NCI-H187 treated with DMSO at 0.1 percent for 48 hours (cell line): ENCODE results near the gene MYO15B.
A peak's percentile ranks its signal among the peaks of the same experiment; 100 is the strongest.

Source experiments
- DNase-seq: peaks from one replicate; lab custom pipeline; 2025; lab: John Stamatoyannopoulos, UW

Gene MYO15B

DNA sequence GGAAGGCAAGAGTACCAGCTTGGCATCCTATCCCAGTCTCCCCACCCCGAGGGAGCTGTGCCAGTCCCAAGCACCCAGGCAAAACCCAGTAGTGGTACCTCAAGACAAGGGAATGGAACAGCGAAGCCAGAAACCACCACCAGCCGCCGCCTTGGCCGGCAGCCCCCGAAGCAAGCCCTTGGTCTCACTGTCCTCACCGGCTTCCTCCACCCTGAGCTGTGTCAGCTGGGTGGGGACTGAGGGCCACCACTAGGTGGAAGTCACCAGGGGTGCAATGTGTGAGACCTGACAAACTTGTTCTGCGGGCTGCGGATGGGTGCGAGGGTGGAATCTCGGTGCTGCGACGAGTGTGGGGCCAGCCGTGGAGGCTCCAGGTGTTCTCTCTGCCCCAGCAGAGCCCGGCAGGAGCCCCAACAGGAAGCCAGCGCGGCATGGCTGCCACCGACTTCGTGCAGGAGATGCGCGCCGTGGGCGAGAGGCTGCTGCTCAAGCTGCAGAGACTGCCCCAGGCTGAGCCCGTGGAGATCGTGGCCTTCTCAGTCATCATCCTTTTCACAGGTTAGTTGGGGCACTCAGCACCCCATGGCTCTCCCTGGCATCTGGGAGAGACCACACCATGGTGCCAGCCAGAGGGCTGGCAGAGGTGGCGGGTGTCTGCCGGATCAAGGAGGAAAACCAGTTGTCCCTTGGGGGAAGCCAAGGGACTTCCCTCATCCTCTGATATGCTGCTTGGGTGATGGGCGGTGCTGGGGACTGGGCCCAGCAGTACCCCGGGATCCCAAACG lies 52.4 kb downstream of the MYO15B start:
- no peak for DNase-seq

DNA sequence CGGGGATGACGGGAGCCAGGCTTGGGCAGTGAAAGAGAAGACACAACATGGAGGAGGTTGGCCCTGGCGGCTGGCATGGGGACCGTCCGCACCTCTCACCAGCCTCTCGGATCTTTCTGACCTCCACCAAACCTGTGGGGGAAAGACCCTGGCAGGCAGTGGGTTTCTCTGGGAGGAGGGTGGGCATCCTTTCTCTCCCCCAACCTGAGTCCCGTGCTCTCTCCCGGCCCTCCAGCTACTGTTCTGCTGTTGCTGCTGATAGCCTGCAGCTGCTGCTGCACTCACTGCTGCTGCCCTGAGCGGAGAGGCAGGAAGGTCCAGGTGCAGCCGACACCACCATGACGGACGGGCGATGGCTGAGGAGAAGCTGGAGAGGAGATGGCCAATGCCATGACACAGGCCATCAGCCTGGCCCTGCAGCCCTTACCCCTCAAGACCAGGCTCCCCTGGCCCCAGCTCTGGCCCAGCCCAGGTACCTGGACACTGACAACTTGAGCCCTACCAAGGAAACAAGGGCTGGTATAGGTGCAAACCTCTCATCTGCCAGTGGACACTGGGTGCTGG lies 53.0 kb downstream of the MYO15B start:
- no peak for DNase-seq

DNA sequence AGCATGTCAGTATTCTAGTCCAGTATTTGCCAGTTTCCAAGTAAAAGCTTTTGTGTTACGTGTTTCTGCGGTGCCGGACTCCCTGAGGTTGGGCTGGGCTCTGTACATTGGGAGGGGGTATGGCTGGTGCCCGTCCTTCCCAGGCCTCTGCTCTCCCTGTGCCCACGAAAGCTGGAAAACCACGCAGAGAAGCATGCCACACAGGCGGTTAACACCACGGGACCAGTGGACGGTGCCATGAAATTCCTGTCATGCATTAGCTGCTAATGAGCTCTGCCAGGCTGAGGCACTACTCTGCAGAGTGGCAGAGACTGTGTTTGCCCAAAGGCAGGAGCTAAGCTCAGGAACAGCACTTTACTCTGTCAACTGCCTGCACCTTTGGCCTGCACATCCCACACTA lies 53.7 kb downstream of the MYO15B start:
- no peak for DNase-seq

DNA sequence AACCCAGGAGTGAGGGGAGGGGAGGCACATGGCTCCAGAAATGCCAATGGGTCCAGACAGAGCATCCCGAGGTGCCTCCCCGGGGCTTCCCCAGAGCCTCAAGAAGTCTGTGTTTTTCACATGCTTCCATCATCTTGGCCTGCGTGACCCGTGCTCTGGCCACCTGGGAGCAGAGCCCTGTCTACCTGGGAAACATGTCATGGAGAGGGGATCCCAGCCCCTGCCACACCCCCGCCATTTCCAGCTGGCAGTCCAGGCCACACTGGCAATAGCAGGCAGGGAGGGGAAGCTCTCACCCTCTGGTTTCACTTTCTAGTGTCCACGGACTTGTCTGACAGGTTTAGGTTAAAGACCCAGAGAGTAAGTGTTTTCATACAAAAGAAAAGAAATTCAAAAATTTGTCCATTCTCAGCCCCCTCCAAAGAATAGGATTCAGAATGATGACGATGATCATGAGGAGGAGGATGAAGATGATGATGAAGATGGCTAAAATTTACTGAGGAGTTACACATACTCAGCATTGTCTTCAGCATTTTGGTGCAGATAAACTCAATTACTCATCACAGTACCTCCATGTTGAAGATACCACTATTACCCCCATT lies 54.7 kb downstream of the MYO15B start:
- no peak for DNase-seq

DNA sequence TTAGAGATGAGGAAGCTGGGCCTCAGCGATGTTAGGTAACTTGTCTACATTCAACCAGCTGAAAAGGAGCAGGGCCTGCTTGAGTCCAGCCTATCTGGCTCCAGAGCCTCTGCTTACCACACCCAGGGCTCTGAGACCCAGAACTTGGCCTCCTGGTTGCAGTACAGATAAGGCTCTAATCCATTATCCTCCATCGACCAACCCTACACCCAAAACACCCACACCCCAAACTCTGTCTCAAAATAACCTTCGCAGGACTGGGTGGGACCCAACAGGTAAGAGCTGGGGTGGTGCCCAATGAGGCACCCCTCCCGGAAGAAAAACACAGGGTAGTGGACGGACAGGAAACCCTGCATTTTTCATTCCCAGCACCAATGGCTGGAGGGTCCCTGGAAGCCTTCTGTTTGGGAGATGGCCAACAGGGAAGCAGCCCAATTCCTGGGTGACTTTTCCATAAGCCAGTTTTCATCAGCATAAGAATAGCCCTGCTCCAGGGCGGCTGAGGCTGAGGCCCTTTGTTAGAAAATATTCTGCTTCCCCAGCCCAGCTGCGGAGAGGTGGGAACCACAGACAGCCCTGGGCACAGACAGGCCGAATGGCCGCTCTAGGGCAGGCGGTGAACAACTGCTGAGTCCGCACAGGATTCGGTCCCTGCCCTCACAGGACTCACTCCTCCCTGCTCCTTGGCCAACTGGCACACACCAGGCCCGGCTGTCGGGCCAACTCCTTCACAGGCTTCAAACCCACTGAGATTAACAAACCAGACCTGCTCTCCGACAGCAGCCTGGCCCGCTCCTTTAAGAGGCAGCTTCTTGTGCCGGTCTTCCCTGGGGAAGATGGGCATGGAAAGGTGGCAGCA lies 55.4 kb downstream of the MYO15B start:
- no peak for DNase-seq

DNA sequence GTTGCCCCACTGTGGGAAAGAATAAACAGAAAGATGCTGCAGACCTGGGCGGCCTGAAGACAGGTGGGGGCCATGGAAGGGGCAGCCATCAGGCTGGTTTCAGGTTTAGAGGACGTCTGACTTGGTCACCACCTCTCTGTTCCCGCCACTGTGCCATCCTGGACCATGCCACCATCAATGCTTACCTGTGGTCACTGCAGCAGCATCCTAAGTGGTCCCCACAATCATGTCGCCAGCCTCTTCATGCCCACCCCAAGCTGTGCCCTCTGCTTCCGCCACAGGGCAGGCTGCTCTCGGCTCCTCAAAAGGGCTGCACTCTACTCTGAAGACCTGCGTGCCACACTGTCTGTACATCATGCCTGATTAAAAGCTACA lies 56.0 kb downstream of the MYO15B start:
- no peak for DNase-seq

DNA sequence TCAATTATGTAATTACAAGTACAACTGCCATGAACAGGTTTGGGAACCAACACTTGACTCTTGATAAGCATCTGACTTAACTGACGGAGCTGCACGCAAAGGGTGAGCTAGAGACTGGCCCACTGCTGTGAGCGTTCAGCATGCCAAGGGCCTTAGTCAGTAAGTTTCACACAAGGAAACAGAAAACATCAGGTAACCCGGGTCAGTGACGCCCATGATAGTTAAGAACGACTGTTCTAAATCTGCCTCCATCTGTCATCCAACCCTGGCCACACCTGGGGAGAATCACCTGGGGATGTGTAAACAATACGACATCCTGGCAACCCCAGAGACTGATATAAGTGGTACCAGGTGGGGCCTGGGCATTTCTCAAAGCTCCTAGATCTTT lies 57.9 kb downstream of the MYO15B start:
- peak; percentile 63 for DNase-seq

DNA sequence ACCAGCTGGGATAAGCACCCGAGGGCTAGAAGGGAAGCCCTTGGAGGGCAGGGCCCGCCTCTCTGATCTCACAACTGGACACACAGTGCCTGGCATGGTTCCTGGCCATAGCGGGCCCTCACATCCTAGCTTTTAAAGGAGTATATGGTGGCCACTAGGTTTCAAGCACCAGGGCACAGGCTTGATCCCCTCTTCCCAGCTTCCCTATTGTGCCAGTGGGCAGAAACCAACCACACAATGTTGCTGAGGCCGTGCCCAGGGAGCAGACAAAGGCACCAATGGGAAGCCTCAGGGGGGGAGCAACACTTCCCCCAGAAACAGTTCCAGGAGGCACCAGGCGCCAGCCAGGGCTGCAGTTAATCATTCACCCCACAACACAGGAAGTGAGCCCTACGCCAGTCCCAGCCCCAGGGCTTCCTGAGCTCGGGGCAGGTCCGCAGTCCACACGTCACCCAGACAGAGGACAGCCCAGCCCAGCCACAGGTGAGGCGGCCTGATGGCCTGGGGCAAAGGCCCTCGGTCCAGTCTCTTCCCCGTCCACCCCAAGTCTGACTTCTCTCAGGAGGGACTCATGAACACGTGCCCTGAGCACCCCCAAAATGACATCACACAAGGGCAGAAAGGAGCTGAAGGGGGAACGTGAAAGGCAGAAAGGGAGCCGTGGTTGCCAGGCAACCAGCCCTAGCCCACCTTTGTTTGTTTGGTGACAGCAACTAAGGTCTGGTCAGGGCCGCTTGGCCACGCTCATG lies 58.5 kb downstream of the MYO15B start:
- DNase-seq, result no peak

DNA sequence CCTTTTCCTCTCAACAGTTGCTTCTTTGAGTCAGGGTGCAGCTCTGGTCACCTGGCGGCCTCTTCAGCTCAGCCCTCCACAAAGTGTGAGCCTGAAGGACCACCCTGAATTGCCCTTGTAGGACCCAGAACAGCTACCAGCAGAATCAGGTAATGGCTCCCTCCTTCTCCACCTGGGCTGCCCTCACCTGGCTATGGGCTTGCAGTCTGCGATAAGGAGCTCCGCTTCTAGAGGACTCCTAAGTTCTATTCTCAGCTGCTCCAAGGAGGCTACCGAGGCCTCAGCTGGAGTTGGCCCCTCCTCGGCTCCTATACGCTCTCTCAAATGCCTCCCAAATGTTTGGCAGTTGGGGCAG lies 59.0 kb downstream of the MYO15B start:
- no peak for DNase-seq

DNA sequence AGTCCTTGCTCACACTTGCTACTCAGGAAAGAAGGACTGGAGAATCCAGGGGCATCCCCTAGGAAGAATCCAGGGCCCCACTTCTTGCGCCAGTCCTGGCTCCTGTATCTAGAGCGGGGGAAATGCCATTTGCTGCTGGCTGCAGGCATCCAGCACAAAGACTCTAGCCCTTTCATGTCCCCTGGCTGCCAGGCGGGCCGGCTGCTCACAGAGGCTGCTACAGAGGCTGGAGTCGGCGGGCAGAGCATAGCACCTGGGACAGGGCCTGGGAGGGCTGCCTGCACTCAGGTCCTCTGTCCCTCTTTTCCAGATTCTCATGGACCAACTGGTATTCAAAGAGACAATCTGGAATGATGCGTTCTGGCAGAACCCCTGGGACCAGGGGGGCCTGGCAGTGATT lies 59.5 kb downstream of the MYO15B start:
- DNase-seq, result no peak

DNA sequence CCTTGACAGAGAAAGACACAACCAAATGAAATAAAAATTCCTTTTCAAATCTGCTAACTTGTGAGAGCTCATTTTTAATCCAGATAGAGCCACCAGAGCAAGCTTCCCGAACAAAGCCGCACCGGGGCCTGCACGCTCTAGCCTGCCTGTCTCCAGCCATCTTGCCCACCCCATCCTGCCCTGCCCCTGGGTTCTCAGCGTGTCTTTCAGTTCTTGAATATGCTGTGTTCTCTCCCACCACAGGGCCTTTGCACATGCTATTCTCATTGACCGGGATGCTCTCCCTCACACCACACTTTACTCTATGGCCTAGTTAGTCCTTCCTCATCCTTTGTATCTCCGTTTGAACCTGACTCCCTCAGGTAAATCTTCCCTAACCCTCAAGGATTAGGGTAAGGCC lies 60.3 kb downstream of the MYO15B start:
- no peak for DNase-seq

DNA sequence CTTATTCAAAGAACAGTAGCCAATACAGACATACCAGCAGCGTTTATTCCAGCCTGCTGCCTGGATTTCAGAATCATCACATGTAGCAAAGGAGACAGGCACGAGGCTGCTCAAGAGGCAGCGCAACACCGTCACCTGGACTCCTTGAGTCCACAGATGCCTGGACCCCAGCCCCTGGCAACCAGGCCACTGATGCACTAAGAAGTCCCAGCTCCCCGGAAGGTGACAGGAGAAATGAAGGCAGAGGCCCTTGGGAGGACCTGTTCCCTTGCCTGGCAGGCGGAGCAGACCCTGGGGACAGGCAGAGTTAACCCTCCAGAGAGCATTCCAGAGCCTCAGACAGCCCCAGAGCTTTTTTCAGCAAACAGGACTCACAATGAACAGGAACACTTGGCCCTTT lies 62.1 kb downstream of the MYO15B start:
- no peak for DNase-seq

DNA sequence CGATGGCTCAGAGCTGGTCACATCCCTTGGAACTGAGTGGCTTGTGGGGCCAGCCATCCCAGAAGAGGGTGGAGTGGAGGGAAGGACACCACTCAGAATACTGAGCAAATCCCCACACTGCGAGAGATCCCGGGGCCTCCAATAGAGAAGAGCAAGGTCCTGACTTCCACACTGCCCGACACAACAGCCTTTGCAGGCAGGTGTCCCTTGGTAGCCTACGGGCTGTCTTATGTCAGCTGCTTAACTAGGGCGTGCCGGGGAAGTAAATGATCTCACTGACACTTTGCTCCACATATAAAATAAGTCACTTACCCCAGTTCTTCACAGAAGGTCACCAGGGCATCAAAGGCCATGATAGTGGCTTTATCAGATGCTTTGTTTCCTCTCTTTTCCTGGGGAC lies 63.3 kb downstream of the MYO15B start:
- DNase-seq, result no peak

DNA sequence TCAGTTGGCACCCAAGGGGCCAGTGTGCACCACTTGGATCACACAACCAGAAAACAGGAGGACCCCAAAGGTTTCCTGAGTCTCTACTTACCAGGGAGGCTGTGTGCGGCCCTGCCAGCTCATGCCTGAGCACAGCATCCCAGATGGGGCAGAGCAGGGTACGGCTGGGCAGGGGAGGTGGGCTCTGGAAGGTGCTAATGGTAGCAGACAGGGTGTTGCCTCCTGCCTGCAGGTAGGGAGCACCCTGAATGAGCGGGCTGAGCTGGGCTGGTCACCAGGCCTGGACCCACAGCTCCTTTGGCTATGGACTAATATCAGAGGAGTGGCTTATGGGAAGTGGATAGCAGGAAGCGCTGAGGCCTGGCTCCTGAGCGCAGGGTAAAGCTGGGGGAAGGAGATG lies 64.7 kb downstream of the MYO15B start:
- DNase-seq, result no peak

DNA sequence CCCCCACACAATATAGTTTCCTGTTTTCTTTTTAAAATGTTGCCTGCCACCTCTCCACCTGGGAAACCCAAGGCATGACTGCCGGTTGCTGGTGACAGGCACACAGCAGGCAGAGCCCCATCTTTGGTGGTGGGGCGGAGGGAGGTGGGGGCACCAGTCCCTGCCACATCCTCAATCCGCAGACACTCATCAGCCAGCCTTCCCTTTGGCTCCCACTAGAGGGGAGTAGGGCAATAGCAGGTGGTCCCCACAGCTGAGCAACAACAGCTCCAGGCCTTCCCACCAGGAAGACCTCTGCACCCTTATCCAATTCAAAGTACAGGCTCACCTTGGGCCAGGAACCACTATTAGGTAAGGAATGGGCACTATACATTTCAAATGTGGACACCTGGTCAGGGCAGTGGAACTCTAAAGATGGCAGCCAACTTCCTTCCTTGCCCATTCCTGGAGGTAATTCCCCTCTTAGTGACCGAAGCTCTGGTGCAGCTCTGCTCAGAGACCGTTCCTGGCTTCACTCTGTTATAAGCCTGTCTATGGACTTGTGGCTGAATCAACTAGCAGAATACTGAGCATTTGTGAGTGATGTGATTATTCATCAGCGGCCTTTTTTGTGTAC lies 65.4 kb downstream of the MYO15B start:
- no peak for DNase-seq

DNA sequence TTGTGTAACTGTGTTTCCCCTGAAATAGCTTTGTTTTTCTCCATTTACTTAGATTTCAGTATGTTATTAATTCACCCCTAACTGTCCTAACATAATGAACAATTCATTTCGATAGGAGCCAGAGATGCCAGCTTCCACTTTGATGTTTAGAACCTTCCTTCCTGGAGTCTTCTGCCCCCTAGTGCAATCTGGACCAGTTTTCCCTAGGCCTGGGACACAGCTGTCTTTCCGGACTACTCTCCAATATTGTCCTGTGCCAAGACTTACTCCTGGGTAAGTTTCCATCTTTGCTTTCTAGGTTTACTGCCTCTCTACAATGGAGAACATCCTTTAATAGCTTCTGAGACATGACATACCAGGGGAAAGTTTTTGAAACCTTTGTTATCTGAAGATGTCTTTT lies 66.6 kb downstream of the MYO15B start:
- no peak for DNase-seq

DNA sequence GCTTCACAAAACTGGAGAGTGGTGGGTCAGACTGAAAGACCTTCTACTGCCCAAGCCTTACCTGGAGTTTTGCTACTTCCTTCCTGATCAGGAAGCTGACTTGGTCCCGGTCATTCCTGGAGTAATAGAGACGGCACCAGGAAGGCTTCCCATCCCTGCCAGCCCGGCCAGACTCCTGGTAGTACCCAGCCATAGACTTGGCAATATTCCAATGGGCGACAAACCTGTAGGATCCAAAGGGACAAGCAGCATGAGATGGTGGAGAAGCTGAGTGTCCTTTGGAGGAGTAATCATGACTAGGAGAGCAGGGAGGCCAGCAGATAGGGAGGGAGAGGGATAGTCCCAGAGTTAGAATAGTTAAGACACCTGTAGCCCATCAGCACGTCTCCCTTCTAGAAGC lies 70.6 kb downstream of the MYO15B start:
- no peak for DNase-seq

DNA sequence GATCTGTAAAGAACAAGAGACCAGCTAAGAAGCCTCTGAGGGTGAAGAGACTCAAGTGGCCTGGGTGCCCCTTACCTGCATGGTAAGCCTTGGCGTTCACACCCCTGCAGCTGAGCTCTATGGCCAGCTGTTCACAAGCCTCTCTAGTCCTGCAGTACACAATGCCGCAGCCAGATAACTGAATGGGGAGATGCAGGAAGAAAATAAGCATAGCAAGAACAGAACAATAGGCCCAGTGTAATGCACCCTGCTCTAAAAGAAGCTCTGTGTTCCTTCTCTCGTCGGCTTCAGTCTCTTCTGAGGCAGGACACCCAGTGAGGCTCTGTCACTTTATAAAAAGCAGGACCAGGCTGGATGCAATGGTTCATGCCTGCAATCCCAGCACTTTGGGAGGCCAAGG lies 73.9 kb downstream of the MYO15B start:
- DNase-seq, result no peak

DNA sequence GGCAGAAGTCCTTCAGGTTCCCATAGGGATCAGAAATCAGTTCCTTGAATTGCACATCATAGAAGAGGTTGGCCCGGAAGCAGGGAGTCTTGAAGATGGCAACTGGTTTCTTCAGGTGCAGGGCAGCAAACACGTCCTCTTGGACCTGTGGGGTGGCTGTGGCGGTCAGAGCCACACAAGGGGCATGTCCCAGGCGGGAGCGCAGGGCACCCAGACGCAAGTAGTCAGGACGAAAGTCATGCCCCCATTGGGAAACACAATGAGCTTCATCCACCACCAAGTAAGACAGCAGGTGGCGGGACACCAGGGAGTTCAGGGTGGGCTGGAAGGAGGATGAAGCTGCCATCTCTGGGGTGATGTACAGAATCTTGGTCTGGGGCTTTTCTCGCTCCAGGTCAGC lies 74.9 kb downstream of the MYO15B start:
- DNase-seq, result no peak

DNA sequence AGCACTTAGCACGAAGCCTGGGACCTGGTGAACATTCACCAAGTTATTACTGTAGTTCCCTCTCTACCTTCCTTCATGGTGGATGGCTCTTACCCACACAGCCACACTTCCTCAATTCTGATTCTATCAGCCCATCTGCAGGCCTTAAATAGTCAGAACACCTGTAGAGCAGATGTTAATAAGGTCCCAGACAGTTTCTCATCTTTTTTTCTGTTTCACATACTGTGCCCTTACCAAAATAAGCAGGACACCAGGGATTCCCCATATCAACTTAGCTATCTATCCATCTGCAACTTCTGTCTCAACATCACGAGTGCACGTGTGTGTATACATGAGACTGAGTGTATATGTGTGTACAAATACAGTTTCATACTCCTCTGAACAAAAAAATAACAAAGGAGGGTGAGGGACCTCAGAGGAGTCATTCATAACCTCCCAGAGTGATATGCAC lies 76.5 kb downstream of the MYO15B start:
- DNase-seq, result no peak

DNA sequence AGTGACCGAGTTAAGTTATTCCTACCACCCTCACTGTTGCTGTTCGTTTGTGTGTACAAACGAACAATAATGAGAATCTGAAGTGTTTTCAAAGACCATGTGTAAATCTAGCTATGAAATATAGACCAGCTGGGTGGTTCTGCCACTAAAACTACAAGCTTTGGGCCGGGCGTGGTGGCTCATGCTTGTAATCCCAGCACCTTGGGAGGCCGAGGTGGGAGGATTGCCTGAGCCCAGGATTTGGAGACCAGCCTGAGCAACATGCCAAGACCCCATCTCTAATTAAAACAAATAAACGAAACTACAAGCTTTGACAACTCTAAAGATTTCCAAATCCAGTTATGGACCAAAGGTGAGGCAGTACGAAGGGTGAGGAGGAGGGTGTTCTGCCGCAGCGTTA lies 78.4 kb downstream of the MYO15B start:
- DNase-seq, result no peak
